NCI-H1092 treated with DMSO at 0.1 percent for 48 hours (cell line): ENCODE results near the gene BTG1.
A peak's percentile ranks its signal among the peaks of the same experiment; 100 is the strongest.

Source experiments
- DNase-seq: peaks from one replicate; lab custom pipeline; 2025; lab: John Stamatoyannopoulos, UW

The BTG1 gene, protein sequence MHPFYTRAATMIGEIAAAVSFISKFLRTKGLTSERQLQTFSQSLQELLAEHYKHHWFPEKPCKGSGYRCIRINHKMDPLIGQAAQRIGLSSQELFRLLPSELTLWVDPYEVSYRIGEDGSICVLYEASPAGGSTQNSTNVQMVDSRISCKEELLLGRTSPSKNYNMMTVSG

DNA sequence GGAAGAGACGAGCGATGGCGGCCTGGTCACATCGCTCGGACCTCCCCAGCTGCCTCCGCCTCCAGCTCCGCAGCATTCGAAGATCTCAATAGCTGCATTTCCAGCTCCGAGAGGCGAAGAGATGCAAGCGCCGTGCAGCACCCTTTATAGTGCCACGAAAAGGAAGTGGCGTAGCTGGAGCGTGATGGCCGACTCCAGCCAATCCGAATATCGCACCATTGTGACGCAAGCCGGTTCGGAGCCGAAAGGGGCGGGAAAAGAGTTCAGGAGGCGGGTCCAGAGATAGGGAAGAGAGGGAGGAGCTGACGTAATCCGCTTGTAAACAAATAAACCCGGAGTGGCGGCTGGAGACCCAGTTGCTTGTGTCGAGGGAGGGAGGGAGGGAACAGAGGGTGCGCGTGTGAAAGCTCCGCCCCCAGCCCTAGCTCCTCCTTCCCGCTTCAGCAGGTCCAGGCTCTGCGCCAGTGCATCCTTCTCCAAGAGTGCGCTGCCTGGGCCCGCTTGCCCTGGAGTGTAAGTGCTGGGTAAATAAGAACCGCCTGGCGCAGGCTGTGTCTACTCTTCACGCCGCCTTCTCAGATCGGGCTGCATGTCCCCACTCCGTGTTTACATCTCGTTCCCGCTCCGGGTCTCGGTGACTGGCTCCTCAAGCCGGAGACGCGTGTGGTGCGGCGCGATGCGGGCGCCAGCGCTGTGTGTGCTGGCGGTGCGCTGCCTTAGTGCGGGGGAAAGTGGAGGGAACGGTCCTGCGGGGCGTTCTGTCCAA, at the start of gene BTG1:
Gene BTG1, minus strand, starts transcription at position 116 of the 766 bp plus-strand sequence. CDS start 311 bp downstream, outside the sequence.
- DNase-seq: peak; percentile 98

DNA sequence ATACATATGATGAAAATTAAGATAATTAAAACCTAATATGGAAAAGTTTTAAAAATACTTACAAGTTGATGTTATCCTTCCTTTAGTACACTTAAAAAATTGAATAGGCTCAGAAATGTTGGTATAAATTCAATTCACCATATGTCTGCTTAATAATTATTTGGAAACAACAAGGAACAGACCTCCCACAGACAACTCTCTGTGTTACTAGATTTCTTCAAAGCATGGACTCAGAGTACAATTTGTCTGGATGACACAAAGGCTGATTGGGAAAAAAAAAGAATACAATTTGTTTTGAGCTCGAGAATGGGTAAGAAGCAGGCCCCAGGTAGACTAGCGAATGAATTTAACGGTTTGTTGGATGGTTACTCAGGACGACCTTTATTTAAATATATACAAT, 48.9 kb upstream of the BTG1 start:
- DNase-seq: no peak

DNA sequence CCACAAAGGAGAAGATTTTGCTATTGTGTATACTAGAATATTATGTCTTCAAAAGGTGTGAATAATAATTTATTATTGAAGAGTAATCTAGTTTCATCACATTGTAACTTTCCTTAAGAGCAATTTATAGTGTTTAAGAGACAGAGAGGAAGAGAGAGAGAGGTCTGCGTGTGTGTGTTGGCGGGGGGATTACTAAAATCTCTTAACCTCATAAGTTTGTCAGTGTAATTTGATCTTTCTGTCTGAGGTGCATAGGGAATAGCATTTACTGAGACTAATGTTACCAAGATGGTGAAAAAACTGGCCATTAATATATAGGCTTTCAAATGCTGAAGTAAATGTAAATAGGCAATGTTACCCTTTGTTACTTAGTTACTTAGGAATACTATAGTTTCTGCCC, 48.2 kb upstream of the BTG1 start:
- DNase-seq: no peak

DNA sequence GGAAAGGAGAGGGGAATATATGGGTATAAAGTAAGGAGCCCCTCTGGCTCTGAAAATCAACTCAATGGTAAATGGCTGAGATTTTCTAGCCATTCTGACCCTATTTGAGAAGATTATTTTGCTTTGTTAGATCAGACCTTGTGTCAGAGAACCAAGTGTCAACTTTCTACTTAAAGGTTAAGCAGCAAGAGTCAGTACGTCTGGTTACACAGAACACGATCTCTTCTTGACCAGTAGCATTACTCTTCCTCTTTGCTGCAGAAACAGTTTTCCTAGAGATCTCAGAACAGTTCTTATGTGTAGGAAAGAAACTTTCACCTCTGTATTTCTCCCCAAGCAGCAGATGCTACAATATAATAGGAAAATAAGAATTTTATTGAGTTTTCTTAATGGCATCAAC, 47.4 kb upstream of the BTG1 start:
- no peak for DNase-seq

DNA sequence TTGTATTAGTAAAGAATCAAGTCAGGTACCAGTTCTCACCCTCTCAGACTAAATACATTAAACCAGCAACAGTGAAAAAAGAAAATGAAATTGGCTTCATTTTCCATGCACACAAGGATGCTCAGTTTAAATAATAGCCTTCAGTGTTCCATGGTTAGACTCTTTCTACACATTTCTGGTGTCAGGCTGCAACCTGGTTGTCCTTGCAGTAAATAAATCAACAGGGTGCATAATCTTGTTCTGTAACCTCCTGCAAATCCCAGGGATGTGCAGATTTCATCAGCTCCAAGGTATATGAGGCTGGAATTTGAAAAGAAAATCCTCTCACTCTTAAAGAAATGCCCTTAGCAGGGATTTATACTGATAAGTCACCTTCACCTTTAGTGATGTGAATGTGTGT, 46.7 kb upstream of the BTG1 start:
- DNase-seq: no peak

DNA sequence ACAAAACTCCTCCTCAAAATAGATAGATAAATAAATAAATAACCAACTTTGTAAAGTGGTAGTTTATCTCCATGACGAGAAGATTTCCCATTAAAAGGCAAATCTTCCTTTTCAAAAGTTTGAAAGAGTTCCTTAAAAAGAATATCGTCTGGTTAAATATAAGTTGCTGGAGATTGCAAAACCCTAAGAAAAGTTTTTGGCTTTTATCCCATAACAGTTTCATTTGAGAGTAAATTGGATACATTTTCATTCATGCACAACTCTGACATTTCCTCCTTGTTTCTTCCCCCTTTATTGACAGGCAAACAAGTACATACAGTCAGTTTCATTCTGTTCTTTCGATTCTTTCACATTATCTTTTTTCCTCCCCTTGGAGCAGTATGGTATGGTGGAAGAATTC, 45.4 kb upstream of the BTG1 start:
- DNase-seq: no peak

DNA sequence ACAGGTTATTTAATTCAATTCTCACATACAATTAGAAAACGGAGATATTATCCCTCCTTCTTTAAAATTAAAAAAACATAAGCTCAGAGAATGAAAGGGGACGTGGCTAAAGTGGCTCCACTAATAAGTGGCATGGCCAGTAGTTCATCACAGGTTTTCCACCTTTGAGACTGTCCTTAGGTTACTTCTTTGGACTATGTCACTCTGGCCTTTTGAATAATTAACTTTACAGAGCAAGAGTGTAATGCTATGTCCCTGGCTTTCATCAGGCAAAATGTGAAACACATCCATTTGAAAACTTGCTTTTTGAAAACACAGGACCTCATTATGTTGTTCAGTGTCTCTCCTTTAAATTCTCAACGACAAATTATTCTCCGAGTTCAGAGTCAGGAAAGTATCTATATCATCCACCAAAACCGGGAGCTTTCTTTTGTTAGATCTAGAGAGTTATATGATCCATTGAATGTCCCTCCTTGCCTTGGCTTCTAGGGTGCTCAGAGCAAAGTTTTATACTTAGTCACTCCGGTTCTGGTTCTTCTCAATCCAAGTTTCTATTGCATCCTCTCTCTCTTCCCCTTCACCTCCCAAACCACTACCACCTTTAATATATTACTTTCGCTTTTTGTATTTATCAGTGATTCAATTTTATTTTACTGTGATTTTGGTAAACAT, 43.0 kb upstream of the BTG1 start:
- no peak for DNase-seq

DNA sequence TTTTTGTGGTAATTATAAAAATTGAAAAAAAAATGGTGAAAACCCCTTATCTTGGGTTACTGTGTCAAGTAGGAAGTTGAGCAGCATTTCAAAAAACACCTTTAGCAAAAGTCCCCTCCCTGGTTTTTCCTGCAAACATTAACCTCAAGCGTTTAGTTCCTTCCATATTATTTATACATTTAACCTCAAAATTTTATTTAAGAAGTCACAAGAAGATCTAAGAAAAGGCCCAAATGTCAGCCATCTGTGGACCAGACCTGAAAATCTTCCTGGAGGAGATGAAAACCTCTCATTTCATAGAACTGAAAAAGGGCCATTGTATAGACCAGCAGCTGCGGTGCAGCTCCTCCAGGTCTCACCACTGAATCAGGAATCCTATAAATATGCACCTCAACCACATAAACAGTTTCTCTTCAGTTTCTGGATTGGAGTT, 40.4 kb upstream of the BTG1 start:
- no peak for DNase-seq

DNA sequence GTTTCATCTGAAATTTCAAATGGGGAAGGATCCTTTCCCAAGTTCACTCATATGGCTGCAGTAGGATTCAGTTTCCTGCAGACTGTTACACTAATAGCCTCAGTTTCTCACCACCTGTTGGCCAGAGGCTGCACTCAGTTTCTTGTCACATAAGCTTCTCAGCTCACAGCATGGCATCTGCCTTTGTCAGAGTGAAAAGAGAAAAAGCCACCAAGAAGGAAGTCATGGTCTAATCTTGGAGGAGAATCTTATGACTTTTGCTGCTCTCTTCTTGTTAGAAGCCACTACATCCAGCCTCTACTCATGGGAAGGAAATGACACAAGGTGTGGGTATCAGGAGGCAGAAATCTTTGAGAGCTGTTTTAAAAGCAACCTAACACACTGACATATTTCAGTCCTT, 39.4 kb upstream of the BTG1 start:
- DNase-seq: no peak

DNA sequence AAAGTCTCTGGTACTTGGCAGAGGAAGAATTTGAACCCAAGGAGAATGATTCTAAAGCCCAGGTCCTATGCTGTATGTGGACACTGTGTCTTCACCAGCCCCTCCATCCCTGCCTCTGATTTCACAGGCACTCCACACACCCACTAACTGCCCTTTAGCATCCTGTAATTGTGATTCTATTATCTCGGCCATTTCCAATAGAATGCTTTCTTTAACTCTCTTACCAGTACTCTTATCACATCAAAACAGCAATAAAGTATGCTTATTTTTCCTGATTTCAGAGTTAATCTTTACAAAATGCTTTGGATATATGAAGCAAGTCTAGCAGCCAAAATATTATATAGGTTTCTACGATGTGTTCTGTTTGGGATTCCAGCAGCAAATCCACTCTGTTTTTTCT, 37.9 kb upstream of the BTG1 start:
- no peak for DNase-seq

DNA sequence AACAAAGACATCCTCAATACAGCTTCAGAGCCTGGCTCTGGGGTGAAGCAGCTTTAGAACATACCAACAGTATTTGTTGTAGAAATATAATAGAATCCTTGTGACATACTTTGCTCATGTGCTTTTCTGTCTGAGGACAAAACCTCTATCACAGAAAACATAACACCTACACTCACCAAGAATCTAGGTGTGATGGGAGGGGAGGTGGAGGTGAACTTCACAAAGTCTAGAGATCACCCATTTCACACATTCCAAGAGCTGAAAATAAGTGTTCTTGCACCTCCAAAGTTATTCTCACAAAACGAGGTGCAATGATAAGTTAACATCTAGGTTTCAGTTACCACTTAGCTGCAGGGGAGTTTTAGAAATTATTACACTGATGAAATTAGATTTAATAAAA, 32.7 kb upstream of the BTG1 start:
- DNase-seq: no peak

DNA sequence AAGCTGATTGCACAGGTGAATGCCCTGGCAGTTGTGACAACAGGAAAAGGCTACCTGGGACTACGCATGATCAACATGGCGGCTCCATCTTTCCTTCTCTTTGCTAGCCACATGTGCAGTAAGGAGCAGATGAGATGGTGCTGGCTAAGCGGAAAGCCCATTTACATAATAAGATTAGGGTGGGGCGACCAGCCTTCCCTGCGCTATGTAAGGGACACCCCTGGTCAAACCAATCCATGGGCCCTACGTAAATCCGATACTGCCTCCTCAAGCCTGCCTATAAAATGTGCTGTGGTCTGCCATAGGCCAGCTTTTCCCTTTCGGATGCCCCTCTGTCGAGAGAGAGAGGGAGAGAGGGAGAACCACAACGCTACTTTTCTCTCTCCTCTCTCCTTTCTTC, 31.0 kb upstream of the BTG1 start:
- no peak for DNase-seq

DNA sequence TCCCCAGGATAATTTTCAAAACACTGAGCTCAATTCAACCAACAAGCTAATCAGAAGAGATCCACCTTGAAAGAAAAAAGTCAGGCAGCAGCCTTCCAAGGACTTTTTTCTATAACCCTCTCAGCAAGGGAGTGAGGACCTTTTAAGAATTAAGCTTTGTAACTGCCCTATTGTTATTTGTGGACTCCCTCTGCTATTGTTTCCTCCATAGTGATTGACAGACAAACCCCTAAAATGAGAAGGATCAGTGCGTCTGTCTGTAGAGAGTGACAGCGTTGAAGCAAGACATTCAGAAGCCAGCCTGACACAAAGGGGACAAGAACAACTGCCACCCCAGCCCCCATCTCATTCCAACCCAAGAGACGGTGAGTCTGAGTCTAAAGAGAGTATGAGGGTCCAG, 30.3 kb upstream of the BTG1 start:
- no peak for DNase-seq

DNA sequence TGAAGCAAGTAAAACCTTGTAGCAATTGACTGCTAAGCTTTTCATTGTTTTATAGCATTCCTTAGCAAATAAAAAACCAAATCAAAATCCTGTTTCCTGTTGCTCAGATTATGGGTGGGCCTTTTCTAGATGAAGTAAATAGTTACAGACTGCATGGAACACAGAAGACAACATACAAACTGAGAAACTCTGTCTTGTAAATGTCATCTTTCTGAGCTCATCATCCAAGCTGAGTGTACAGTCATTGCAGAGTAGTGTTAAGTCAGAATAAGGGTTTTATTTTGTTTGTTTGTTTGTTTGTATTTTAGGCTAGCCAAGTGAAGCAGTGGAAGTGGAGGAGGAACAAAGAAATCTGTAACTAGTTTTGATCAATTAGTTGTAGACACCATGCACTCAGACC, 24.4 kb upstream of the BTG1 start:
- DNase-seq: no peak

DNA sequence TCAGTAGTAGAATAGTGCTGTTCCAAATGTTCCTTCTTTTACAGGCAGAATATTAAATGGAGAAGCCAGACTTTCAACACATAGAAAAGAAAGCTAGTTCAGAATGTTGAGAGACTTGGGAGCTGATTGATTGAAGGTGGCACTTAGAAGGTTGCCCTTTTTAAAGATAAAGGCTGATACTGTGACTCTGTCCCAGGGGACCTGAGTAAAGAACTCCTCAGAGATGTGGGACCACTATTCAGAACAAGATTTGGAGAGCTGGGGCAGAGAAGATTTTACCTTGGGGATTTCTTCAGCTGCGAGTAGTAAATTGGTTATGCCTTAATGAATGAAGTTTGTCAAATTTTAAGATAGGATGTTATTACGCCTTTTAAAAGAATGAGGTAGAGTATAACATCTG, 21.4 kb upstream of the BTG1 start:
- no peak for DNase-seq

DNA sequence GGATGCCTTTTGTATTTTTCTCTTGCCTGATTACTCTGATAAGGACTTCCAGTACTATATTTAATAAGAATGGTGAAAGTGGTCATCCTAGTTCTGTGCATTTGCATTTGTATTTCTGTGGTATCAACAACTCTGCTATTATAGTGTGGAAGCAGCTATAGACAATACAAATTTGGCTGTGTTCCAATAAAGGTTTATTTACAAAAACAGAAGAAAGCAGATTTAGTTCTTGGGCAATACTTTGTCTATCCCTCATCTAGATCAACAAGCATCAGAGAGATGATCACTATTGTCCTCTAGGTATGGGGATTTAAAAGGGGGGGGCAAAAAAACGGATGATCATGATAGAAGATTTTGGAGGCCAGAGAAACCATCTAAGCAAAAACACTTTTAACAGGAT, 19.1 kb upstream of the BTG1 start:
- DNase-seq: no peak

DNA sequence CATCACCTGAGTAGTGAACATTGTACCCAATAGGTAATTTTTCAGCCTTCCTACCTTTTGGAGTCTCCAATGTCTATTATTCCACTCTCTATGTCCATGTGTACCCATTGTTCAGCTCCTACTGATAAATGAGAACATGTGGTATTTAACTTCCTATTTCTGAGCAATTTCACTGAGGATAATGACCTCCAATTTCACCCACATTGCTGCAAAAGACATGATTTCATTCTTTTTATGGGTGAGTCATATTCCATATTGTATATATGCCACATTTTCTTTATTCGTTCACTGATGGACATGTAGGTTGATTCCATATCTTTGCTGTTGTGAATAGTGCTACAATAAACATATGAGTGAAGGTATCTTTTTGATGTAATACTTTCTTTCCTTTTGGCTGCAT, 16.4 kb upstream of the BTG1 start:
- DNase-seq: no peak

DNA sequence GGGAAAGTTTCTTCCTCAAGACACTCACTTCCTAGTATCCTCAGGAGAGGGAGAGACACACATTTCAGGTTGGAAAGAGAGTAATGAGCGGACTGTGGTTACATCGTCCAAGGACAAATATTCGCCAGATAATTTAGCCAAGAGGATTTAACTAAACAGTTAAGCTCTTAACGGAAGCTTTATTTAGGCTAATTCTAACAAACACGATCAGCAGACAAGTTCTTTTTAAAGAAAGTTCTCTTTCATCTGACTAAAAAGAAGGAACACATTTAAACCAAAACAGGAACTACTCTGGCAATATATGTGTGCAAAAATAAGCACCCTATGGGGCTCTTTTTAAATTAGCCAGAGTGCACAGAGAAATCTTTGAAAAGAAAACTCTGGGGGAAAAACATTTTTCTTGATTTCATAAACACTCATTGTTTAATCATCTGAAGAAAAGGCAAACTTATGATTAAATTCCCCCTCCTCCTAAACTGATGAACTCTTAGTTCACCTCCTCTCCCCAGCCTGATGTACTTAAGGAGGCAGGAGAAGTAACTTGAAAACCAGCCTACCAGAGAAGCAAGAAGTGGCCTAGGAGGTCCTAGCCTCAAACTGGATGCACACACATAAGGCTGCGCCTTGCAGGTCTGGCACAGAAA, 13.3 kb upstream of the BTG1 start:
- DNase-seq: no peak

DNA sequence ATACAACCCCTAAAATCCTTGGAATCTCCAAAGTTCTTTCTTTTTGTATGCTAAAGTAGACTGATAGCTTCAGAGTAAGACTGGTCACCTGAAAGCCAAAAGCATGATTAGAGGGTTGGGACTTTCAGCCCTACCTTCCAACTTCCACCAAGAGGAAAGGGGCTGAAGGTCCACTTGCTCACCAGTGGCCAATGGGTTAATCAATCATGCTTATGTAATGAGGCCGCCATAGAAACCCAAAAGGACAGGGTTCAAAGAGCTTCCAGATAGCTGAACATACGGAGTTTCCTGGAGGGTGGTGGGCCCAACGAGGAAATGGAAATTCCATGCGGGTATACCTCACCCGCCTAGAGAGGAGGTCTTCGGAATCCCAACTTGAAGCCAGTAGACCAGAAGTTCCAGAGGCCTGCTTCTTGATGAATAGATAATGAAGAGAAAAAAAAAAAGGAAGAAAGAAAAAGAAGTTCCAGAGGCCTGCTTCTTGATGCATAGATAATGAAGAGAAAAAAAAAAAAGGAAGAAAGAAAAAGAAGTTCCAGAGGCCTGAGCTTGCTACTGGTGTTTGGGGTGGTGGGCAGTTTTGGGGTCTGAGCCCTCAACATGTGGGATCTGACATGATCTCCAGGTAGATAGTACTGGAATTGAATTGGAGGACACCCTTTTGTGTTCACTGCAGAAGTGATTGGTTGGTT, 11.2 kb upstream of the BTG1 start:
- DNase-seq: no peak

DNA sequence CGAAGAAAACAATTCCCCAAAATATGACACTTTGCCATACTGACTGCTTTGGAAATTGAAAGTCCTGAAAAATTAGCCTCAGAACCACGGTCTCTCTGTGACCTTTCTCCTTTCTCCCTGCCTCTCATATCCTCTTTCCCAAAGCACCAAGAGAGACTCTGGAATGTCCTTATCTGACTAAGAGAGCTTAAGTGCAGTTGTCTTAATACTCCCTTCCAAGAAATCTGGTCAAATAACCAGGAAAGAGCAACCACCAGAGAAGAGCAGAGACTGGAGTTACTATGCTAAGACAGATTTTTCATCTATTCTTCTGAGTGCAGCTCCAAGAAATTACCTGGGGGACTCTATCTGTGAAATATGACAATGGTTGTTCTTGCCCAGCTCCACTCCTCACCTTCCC, 10.5 kb upstream of the BTG1 start:
- DNase-seq: no peak

DNA sequence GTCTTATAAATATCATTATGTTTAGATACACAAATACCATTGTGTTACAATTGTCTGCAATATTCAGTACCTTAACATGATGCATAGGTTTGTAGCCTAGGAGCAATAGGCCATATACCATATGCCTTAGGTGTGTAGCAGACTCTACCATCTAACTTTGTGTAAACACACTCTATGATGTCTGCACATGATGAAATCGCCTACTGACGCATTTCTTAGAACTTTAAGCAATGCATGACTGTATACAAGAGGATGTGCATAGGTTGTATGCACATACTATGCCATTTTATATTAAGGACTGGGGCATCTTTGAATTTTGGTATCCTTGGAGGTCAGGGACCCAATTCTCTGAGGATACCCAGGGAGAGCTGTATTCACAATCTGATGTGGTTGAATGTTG, 10.1 kb upstream of the BTG1 start:
- no peak for DNase-seq

DNA sequence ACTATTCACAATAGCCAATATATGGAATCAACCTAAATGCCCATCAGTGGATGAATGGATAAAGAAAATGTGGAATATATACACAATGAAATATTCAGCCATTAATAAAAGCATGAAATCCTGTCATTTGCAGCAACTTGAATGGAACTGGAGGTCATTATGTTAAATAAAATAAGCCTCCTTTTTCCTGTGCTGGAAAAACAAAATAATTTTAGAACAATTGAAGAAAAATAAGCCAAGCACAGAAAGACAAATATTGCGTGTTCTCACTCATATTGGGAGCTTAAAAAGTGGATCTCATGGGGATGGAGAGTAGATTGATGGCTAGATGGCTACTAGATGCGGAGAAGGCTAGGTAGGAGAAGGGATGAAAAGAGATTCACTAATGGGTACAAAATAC, 6.3 kb upstream of the BTG1 start:
- DNase-seq: no peak
